ENCODE results near the gene TUBB3.
"Not testable (repeated sequence)": the region's sequence is repeated elsewhere in the genome, so short reads cannot be mapped to it uniquely, and the experiment has no call there.

The TUBB3 gene

GRCh38 chr16:89949121-89949742, 26.1 kb downstream of the TUBB3 start:
- DNase-seq: no peak

- DNase-seq: no peak
Observed at GRCh38 chr16:89949756-89950155, 26.6 kb downstream of the TUBB3 start.

GRCh38 chr16:89951509-89951908, 28.4 kb downstream of the TUBB3 start:
- DNase-seq: no peak

- no peak for DNase-seq
Observed at GRCh38 chr16:89952049-89952448, 28.9 kb downstream of the TUBB3 start.

- no peak for DNase-seq
Observed at GRCh38 chr16:89952551-89952950, 29.4 kb downstream of the TUBB3 start.

GRCh38 chr16:89953671-89954406, 30.7 kb downstream of the TUBB3 start:
- no peak for DNase-seq

GRCh38 chr16:89954462-89954861, 31.3 kb downstream of the TUBB3 start:
- DNase-seq: no peak

- no peak for DNase-seq
Observed at GRCh38 chr16:89955001-89955685, 32.0 kb downstream of the TUBB3 start.

GRCh38 chr16:89956505-89957215, 33.5 kb downstream of the TUBB3 start:
- no peak for DNase-seq

GRCh38 chr16:89957216-89957785, 34.2 kb downstream of the TUBB3 start:
- DNase-seq: no peak

GRCh38 chr16:89958068-89958467, 34.9 kb downstream of the TUBB3 start:
- DNase-seq: peak; percentile 45

GRCh38 chr16:89958596-89958995, 35.5 kb downstream of the TUBB3 start:
- no peak for DNase-seq

- no peak for DNase-seq
Observed at GRCh38 chr16:89960966-89961365, 37.8 kb downstream of the TUBB3 start.

GRCh38 chr16:89961920-89962319, 38.8 kb downstream of the TUBB3 start:
- DNase-seq: no peak

GRCh38 chr16:89962754-89963498, 39.8 kb downstream of the TUBB3 start:
- no peak for DNase-seq

GRCh38 chr16:89964201-89964600, 41.1 kb downstream of the TUBB3 start:
- DNase-seq: no peak

GRCh38 chr16:89965447-89966225, 42.5 kb downstream of the TUBB3 start:
- DNase-seq: no peak

- no peak for DNase-seq
Observed at GRCh38 chr16:89966756-89967155, 43.6 kb downstream of the TUBB3 start.

GRCh38 chr16:89967436-89967835, 44.3 kb downstream of the TUBB3 start:
- not testable (repeated sequence) for DNase-seq

- not testable (repeated sequence) for DNase-seq
Observed at GRCh38 chr16:89968074-89968473, 44.9 kb downstream of the TUBB3 start.

- DNase-seq: no peak
Observed at GRCh38 chr16:89969741-89970410, 46.7 kb downstream of the TUBB3 start.
